ENCODE data around the gene ZNF805.

DNA sequence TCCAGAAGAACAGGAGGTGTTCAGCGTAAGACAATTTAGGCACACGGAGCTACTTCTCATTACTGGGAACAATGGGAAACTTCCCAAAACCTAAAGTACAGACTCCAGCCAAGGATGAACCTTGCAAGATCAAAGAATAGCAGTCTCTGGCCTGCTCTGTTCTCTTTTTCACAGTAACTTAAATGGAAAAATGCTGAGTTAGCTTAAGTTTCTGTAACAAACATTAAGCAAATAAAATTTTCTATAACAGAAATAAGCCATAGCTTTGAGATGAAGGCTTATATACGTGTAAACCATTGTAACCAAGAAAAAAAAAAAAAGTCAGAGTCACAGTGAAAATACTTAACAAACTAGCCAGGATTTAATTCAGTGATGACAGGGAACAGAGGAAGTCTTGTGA, 21.6 kb downstream of the ZNF805 start:
- no peak for TF ChIP-seq EZH2 (IDR thresholded peaks at IDR 0.05; ENCODE audit: low read length, unreplicated experiment)
- TF ChIP-seq CTCF (conservative IDR thresholded peaks at IDR 0.05; ENCODE audit: low read depth, low read length) = no peak
- TF ChIP-seq EZH2phosphoT487 (IDR thresholded peaks at IDR 0.05; ENCODE audit: borderline replicate concordance, low read length) = no peak
